ENCODE measurements around the gene FBXO36. TPM values are rescaled to one million over a fixed set of nuclear protein-coding genes. Genes with fewer than 3 reads are reported as not detected.
A peak's percentile ranks its signal among the peaks of the same experiment; 100 is the strongest.
"Not testable (repeated sequence)": the region's sequence is repeated elsewhere in the genome, so short reads cannot be mapped to it uniquely, and the experiment has no call there.

The FBXO36 gene
- total RNA-seq, 2 experiments from 2014 or later = 0.71 to 1.1 TPM

- no peak overlapping the region for H3K27ac Mint-ChIP-seq
- no peaks in the 10 kb centered on the region for H3K9me3 Mint-ChIP-seq
- peaks cover 4% of the 10 kb centered on the region for H3K4me1 Mint-ChIP-seq
- H3K36me3 Mint-ChIP-seq (ENCODE audit: low read depth) = no peaks in the 10 kb centered on the region
- no peaks in the 10 kb centered on the region for H3K27me3 Mint-ChIP-seq
- ChIA-PET POLR2A (no interaction called here), CTCF (no interaction called here)
- DNase-seq = no peak
- no peak overlapping the region for H3K4me3 Mint-ChIP-seq
These were observed 30.0 kb downstream of the FBXO36 start for GRCh38 chr2:229952256-229952835.

GRCh38 chr2:229955663-229956062 is 33.4 kb downstream of the FBXO36 start:
- Mint-ChIP-seq H3K27me3 (no peaks in the 10 kb centered on the region), H3K9me3 (no peaks in the 10 kb centered on the region), H3K27ac (no peak overlapping the region), H3K4me3 (no peak overlapping the region), H3K36me3 (ENCODE audit: low read depth) (no peaks in the 10 kb centered on the region), H3K4me1 (no peaks in the 10 kb centered on the region)
- ChIA-PET CTCF (no interaction called here), POLR2A (no interaction called here)
- no peak for DNase-seq

GRCh38 chr2:229956491-229956890 is 34.2 kb downstream of the FBXO36 start:
- Mint-ChIP-seq H3K4me1 (no peaks in the 10 kb centered on the region), H3K36me3 (ENCODE audit: low read depth) (no peaks in the 10 kb centered on the region), H3K4me3 (no peak overlapping the region), H3K27ac (no peak overlapping the region), H3K27me3 (no peaks in the 10 kb centered on the region), H3K9me3 (no peaks in the 10 kb centered on the region)
- ChIA-PET POLR2A (no interaction called here), CTCF (no interaction called here)
- DNase-seq = no peak

GRCh38 chr2:229963596-229963995 is 41.3 kb downstream of the FBXO36 start:
- H3K27ac Mint-ChIP-seq; H3K4me1 Mint-ChIP-seq; CTCF ChIA-PET; DNase-seq; H3K36me3 Mint-ChIP-seq (ENCODE audit: low read depth); POLR2A ChIA-PET; H3K27me3 Mint-ChIP-seq; H3K9me3 Mint-ChIP-seq; H3K4me3 Mint-ChIP-seq: not testable (repeated sequence)

- no peaks in the 10 kb centered on the region for H3K4me1 Mint-ChIP-seq
- DNase-seq = no peak
- no peaks in the 10 kb centered on the region for H3K27me3 Mint-ChIP-seq
- ChIA-PET POLR2A (no interaction called here), CTCF (no interaction called here)
- no peaks in the 10 kb centered on the region for H3K36me3 Mint-ChIP-seq (ENCODE audit: low read depth)
- no peaks in the 10 kb centered on the region for H3K9me3 Mint-ChIP-seq
- H3K27ac Mint-ChIP-seq = no peak overlapping the region
- no peak overlapping the region for H3K4me3 Mint-ChIP-seq
These were observed 47.6 kb downstream of the FBXO36 start for GRCh38 chr2:229969921-229970320.

- no peak for DNase-seq
- POLR2A ChIA-PET = no interaction called here
- CTCF ChIA-PET = no interaction called here
- no peaks in the 10 kb centered on the region for H3K9me3 Mint-ChIP-seq
- H3K4me3 Mint-ChIP-seq = no peak overlapping the region
- H3K36me3 Mint-ChIP-seq (ENCODE audit: low read depth) = no peaks in the 10 kb centered on the region
- no peak overlapping the region for H3K27ac Mint-ChIP-seq
- H3K27me3 Mint-ChIP-seq = no peaks in the 10 kb centered on the region
- no peaks in the 10 kb centered on the region for H3K4me1 Mint-ChIP-seq
These were observed 48.1 kb downstream of the FBXO36 start for GRCh38 chr2:229970406-229970805.

GRCh38 chr2:229971298-229971790 is 49.0 kb downstream of the FBXO36 start:
- Mint-ChIP-seq H3K36me3 (ENCODE audit: low read depth) (no peaks in the 10 kb centered on the region), H3K9me3 (no peaks in the 10 kb centered on the region), H3K27ac (no peak overlapping the region), H3K4me1 (no peaks in the 10 kb centered on the region), H3K4me3 (no peak overlapping the region), H3K27me3 (no peaks in the 10 kb centered on the region)
- no peak for DNase-seq
- ChIA-PET CTCF (no interaction called here), POLR2A (no interaction called here)

- Mint-ChIP-seq H3K27me3 (no peaks in the 10 kb centered on the region), H3K4me1 (peaks cover 2% of the 10 kb centered on the region), H3K27ac (no peak overlapping the region), H3K36me3 (ENCODE audit: low read depth) (no peaks in the 10 kb centered on the region), H3K4me3 (no peak overlapping the region), H3K9me3 (no peaks in the 10 kb centered on the region)
- ChIA-PET POLR2A (no interaction called here), CTCF (interaction anchor here (1.1 kb wide), 1 partner anchor 63 kb away, joined by 3 read pairs; no protein-coding TSS in a partner anchor)
- DNase-seq = no peak
These were observed 52.0 kb downstream of the FBXO36 start for GRCh38 chr2:229974266-229974665.

GRCh38 chr2:229980431-229981184 is 58.3 kb downstream of the FBXO36 start:
- H3K36me3 Mint-ChIP-seq (ENCODE audit: low read depth) = no peaks in the 10 kb centered on the region
- DNase-seq = peak; percentile 38
- H3K27me3 Mint-ChIP-seq = no peaks in the 10 kb centered on the region
- peaks cover 13% of the 10 kb centered on the region for H3K4me1 Mint-ChIP-seq
- H3K27ac Mint-ChIP-seq = peak overlapping the region; percentile 31
- ChIA-PET CTCF (no interaction called here), POLR2A (interaction anchor here (1.5 kb wide), 1 partner anchor 60 kb away, joined by 4 read pairs; no protein-coding TSS in a partner anchor)
- H3K4me3 Mint-ChIP-seq = no peak overlapping the region
- H3K9me3 Mint-ChIP-seq = no peaks in the 10 kb centered on the region

- Mint-ChIP-seq H3K27ac (no peak overlapping the region), H3K4me3 (no peak overlapping the region), H3K9me3 (no peaks in the 10 kb centered on the region), H3K27me3 (no peaks in the 10 kb centered on the region), H3K4me1 (no peaks in the 10 kb centered on the region), H3K36me3 (ENCODE audit: low read depth) (no peaks in the 10 kb centered on the region)
- ChIA-PET CTCF (no interaction called here), POLR2A (no interaction called here)
- no peak for DNase-seq
These were observed 70.9 kb downstream of the FBXO36 start for GRCh38 chr2:229993236-229993635.

- Mint-ChIP-seq H3K27ac (no peak overlapping the region), H3K4me1 (peaks cover 10% of the 10 kb centered on the region), H3K36me3 (ENCODE audit: low read depth) (no peaks in the 10 kb centered on the region), H3K9me3 (no peaks in the 10 kb centered on the region), H3K4me3 (no peak overlapping the region), H3K27me3 (no peaks in the 10 kb centered on the region)
- ChIA-PET CTCF (interaction anchor here (0.9 kb wide), 1 partner anchor 12 kb away, joined by 4 read pairs; no protein-coding TSS in a partner anchor), POLR2A (no interaction called here)
- DNase-seq = no peak
These were observed 74.0 kb downstream of the FBXO36 start for GRCh38 chr2:229996320-229996719.

GRCh38 chr2:229997565-229997964 is 75.3 kb downstream of the FBXO36 start:
- H3K36me3 Mint-ChIP-seq (ENCODE audit: low read depth) = no peaks in the 10 kb centered on the region
- ChIA-PET POLR2A (no interaction called here), CTCF (no interaction called here)
- H3K9me3 Mint-ChIP-seq = no peaks in the 10 kb centered on the region
- H3K4me1 Mint-ChIP-seq = peaks cover 10% of the 10 kb centered on the region
- DNase-seq = no peak
- H3K27ac Mint-ChIP-seq = no peak overlapping the region
- H3K4me3 Mint-ChIP-seq = no peak overlapping the region
- no peaks in the 10 kb centered on the region for H3K27me3 Mint-ChIP-seq

- H3K36me3 Mint-ChIP-seq (ENCODE audit: low read depth) = no peaks in the 10 kb centered on the region
- POLR2A ChIA-PET = no interaction called here
These were observed 78.0 kb downstream of the FBXO36 start for GRCh38 chr2:230000118-230000841.

More at GRCh38 chr2:230000118-230000841, 78.0 kb downstream of the FBXO36 start:
- Mint-ChIP-seq H3K27ac (no peak overlapping the region), H3K4me1 (peaks cover 10% of the 10 kb centered on the region), H3K4me3 (no peak overlapping the region), H3K9me3 (no peaks in the 10 kb centered on the region), H3K27me3 (no peaks in the 10 kb centered on the region)
- no peak for DNase-seq
- CTCF ChIA-PET = interaction anchor here (0.7 kb wide), 1 partner anchor 73 kb away, joined by 3 read pairs; no protein-coding TSS in a partner anchor

All from activated CD4-positive, alpha-beta memory T cell treated with anti-CD3 and anti-CD28 coated beads, Interleukin-2, amount 10 ng/mL, durations not matched to agents 7 days and 5 days (primary cell).